Fibroblast of lung (primary cell): ENCODE results near the gene MRPS31. TPM values are rescaled to one million over a fixed set of nuclear protein-coding genes. Genes with fewer than 3 reads are reported as not detected.

Source experiments
- DNase-seq, 2 donors: peaks; one replicate each; pipeline versions ENCODE4 v3.0.0 to v3.0.0-alpha.2; 2010; ENCODE audit warnings: low read depth in 2 of 2
- H2AFZ ChIP-seq: 2 replicates; pipeline ENCODE4 v1.5.1; 2012; ENCODE audit warnings: low read length, control low read depth, inconsistent platforms
- H3K27ac ChIP-seq: 2 replicates; pipeline ENCODE4 v1.5.1; 2011; ENCODE audit warnings: low read length, control low read depth; ENCODE audit not compliant: insufficient read depth
- H3K27me3 ChIP-seq: 2 replicates; pipeline ENCODE4 v1.5.1; 2011; ENCODE audit warnings: mild to moderate bottlenecking, low read length; ENCODE audit not compliant: control insufficient read depth, insufficient read depth
- H3K36me3 ChIP-seq: 2 replicates; pipeline ENCODE4 v1.5.1; 2011; ENCODE audit warnings: low read length; ENCODE audit not compliant: control insufficient read depth, insufficient read depth
- H3K4me1 ChIP-seq: 2 replicates; pipeline ENCODE4 v1.5.1; 2011; ENCODE audit warnings: low read length; ENCODE audit not compliant: control insufficient read depth, insufficient read depth; ENCODE audit errors: extremely low read depth
- H3K4me2 ChIP-seq: 2 replicates; pipeline ENCODE4 v1.5.1; 2011; ENCODE audit warnings: low read length, control low read depth; ENCODE audit not compliant: insufficient read depth; ENCODE audit errors: extremely low read depth
- H3K4me3 ChIP-seq, 4 experiments: fragments of 200-600 bp in 1 of 4; sonication (generic) in 1 of 4; replicated peaks in 1 of 4; 2 replicates each; pipeline ENCODE4 v1.5.1; 2011 to 2016; ENCODE audit warnings: low read length in 4 of 4, low read depth in 3 of 4, mild to moderate bottlenecking in 3 of 4, control low read depth in 2 of 4, inconsistent platforms in 1 of 4, mixed read lengths in 1 of 4; ENCODE audit not compliant: insufficient read depth in 1 of 4; ENCODE audit errors: control extremely low read depth in 1 of 4
- H3K79me2 ChIP-seq: 2 replicates; pipeline ENCODE4 v1.5.1; 2012; ENCODE audit warnings: mild to moderate bottlenecking, low read length, inconsistent platforms; ENCODE audit not compliant: control insufficient read depth, insufficient read depth
- H3K9ac ChIP-seq: 2 replicates; pipeline ENCODE4 v1.5.1; 2011; ENCODE audit warnings: mild to moderate bottlenecking, low read length, control low read depth; ENCODE audit not compliant: insufficient read depth
- H3K9me3 ChIP-seq: 2 replicates; pipeline ENCODE4 v1.5.1; 2012; ENCODE audit warnings: low read depth, low read length; ENCODE audit not compliant: control insufficient read depth, insufficient read depth
- H4K20me1 ChIP-seq: 2 replicates; pipeline ENCODE4 v1.5.1; 2011; ENCODE audit warnings: low read length; ENCODE audit not compliant: control insufficient read depth, insufficient read depth; ENCODE audit errors: extremely low read depth
- CTCF ChIP-seq, 2 donors: IDR thresholded peaks in 1 of 2; conservative IDR thresholded peaks in 1 of 2; 1 replicate in 1 of 2; 2 replicates in 1 of 2; pipeline ENCODE4 v1.5.1; 2011 to 2012; ENCODE audit warnings: low read length in 2 of 2, control low read depth in 1 of 2, inconsistent platforms in 1 of 2, low read depth in 1 of 2, mild to moderate bottlenecking in 1 of 2
- EZH2 ChIP-seq: IDR thresholded peaks from 2 replicates; pipeline ENCODE4 v1.5.1; 2012; ENCODE audit warnings: low read length, control low read depth, mild to moderate bottlenecking; ENCODE audit errors: missing control alignments
- polyA plus RNA-seq, 2 donors: library from polyadenylated mRNA; depleted of rRNA in 1 of 2; stranded (reverse) in 1 of 2; unstranded in 1 of 2; fragments of >200 nt; gene quantifications; 2 replicates each; pipeline ENCODE4 v1.2.1, GENCODE V29; 2011 to 2012; ENCODE audit warnings: missing spikeins in 1 of 2
- total RNA-seq: library from RNA; depleted of rRNA; stranded (reverse); fragments of >200 nt; gene quantifications from 2 replicates; pipeline ENCODE4 v1.2.1, GENCODE V29; 2014

The MRPS31 gene
- total and polyA plus RNA-seq, 2 donors (not counting 1 experiment from before 2014, with no cell fraction given), result 14.2 to 16.0 TPM

DNA sequence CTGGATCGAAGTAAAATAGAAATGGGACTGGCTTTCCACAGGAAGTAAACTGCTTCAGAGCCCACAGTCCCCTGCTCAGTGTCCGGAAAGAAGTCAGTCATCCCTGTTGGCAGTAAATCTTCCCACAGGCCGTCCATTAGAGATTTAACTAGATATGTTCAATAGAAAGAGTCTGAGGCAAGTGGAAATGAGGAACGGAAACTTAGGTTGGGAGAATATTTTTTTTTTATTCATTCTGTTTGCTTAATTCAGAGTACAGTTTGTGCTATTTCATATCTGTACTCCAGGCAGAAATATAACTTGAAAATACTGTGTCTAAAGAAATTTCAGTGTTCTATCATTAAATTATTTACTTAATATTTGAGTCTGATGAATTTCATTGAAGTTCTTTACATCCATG lies 41.1 kb upstream of the MRPS31 start:
- no peak overlapping the region for H3K9ac ChIP-seq
- H3K27ac ChIP-seq, result no peak overlapping the region
- no peaks in the 10 kb centered on the region for H3K36me3 ChIP-seq
- H3K4me1 ChIP-seq, result no peaks in the 10 kb centered on the region
- DNase-seq, result no peak
- no peak overlapping the region for H3K4me2 ChIP-seq
- no peaks in the 10 kb centered on the region for H4K20me1 ChIP-seq
- TF ChIP-seq EZH2 (no peak), CTCF (conservative IDR thresholded peaks at IDR 0.05 in 1 of 2, IDR thresholded peaks at IDR 0.05 in 1 of 2; ENCODE audit: low read depth in 1 of 2, low read length in 2 of 2) (no peak)
- H3K9me3 ChIP-seq, result no peaks in the 10 kb centered on the region
- no peak overlapping the region for H2AFZ ChIP-seq
- H3K4me3 ChIP-seq, result no peak overlapping the region
- H3K79me2 ChIP-seq, result no peaks in the 10 kb centered on the region
- no peaks in the 10 kb centered on the region for H3K27me3 ChIP-seq

GRCh38 chr13:40809471-40809870 lies 38.5 kb upstream of the MRPS31 start:
- Histone ChIP-seq H3K4me1 (no peaks in the 10 kb centered on the region), H3K4me3 (no peak overlapping the region), H4K20me1 (no peaks in the 10 kb centered on the region), H3K27ac (no peak overlapping the region), H3K27me3 (no peaks in the 10 kb centered on the region), H2AFZ (no peak overlapping the region), H3K79me2 (no peaks in the 10 kb centered on the region), H3K9ac (no peak overlapping the region), H3K4me2 (no peak overlapping the region), H3K36me3 (peaks cover 1% of the 10 kb centered on the region), H3K9me3 (no peaks in the 10 kb centered on the region)
- TF ChIP-seq CTCF (conservative IDR thresholded peaks at IDR 0.05 in 1 of 2, IDR thresholded peaks at IDR 0.05 in 1 of 2; ENCODE audit: low read depth in 1 of 2, low read length in 2 of 2) (no peak), EZH2 (no peak)
- DNase-seq, result no peak

GRCh38 chr13:40806241-40806640 lies 35.3 kb upstream of the MRPS31 start:
- no peaks in the 10 kb centered on the region for H4K20me1 ChIP-seq
- H2AFZ ChIP-seq, result no peak overlapping the region
- H3K36me3 ChIP-seq, result peaks cover 1% of the 10 kb centered on the region
- H3K27ac ChIP-seq, result no peak overlapping the region
- H3K4me3 ChIP-seq, result no peak overlapping the region
- H3K4me1 ChIP-seq, result no peaks in the 10 kb centered on the region
- H3K4me2 ChIP-seq, result no peak overlapping the region
- TF ChIP-seq CTCF (conservative IDR thresholded peaks at IDR 0.05 in 1 of 2, IDR thresholded peaks at IDR 0.05 in 1 of 2; ENCODE audit: low read depth in 1 of 2, low read length in 2 of 2), result no peak
- no peak overlapping the region for H3K9ac ChIP-seq
- H3K79me2 ChIP-seq, result no peaks in the 10 kb centered on the region
- H3K9me3 ChIP-seq, result no peaks in the 10 kb centered on the region
- no peaks in the 10 kb centered on the region for H3K27me3 ChIP-seq
- DNase-seq, result no peak
